ENCODE results near the gene CADM2.

Gene CADM2

DNA sequence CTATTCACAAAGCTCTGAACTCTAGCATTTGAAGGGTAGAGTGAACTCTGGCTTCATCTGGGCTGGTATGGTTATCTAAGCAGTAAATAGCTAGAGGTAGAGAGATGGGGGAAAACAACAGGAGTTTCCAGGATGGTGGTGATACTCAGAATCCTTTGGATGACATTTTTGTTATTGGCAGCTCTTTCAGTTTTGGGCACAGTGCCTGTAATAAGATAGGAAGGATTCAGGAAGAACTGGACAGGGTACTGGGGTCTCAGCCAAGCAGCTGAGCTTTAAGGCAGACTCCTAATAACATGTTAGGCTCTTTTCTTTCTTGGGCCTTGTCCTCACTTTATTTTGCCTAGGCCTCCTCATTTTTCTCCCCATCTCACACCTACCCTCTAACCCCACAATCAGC, 338.5 kb downstream of the CADM2 start:
- in situ Hi-C loops (cut with HindIII; ENCODE audit: low sequenced_read_pairs) = no loop called here
- TF ChIP-seq, protein P1, sequence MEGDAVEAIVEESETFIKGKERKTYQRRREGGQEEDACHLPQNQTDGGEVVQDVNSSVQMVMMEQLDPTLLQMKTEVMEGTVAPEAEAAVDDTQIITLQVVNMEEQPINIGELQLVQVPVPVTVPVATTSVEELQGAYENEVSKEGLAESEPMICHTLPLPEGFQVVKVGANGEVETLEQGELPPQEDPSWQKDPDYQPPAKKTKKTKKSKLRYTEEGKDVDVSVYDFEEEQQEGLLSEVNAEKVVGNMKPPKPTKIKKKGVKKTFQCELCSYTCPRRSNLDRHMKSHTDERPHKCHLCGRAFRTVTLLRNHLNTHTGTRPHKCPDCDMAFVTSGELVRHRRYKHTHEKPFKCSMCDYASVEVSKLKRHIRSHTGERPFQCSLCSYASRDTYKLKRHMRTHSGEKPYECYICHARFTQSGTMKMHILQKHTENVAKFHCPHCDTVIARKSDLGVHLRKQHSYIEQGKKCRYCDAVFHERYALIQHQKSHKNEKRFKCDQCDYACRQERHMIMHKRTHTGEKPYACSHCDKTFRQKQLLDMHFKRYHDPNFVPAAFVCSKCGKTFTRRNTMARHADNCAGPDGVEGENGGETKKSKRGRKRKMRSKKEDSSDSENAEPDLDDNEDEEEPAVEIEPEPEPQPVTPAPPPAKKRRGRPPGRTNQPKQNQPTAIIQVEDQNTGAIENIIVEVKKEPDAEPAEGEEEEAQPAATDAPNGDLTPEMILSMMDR (IDR thresholded peaks at IDR 0.05; ENCODE audit: low read depth, low read length, missing control alignments) = no peak
- H3K4me3 ChIP-seq (ENCODE audit: low read depth, low read length) = no peak overlapping the region
- no peak for DNase-seq (ENCODE audit: low read depth)

GRCh38 chr3:85298032-85298431, 339.2 kb downstream of the CADM2 start:
- TF ChIP-seq, protein P1 (IDR thresholded peaks at IDR 0.05; ENCODE audit: low read depth, low read length, missing control alignments) = no peak
- DNase-seq (ENCODE audit: low read depth) = no peak
- in situ Hi-C loops (cut with HindIII; ENCODE audit: low sequenced_read_pairs) = no loop called here
- H3K4me3 ChIP-seq (ENCODE audit: low read depth, low read length) = no peak overlapping the region

DNA sequence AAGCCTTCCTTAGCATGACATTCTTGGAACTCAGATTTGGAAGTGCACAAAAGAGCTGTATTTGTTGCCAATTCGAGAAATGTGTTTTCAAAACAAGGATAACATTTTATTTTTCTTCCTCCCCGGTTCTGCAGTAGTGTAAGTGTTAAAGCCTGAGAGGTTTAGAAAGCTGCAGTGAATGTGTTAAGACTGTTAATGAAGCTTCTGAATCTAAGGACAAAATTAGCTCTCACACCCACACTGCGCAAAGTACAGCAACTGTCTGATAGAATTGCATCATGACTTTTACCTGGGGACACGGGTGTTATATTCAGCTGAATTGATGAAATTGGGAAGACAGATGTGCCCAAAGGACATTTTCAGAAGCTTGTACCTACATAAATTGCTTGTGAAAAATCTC, 344.4 kb downstream of the CADM2 start:
- in situ Hi-C loops (cut with HindIII; ENCODE audit: low sequenced_read_pairs) = no loop called here
- DNase-seq (ENCODE audit: low read depth) = no peak
- TF ChIP-seq, protein P1 (IDR thresholded peaks at IDR 0.05; ENCODE audit: low read depth, low read length, missing control alignments) = no peak
- H3K4me3 ChIP-seq (ENCODE audit: low read depth, low read length) = no peak overlapping the region

DNA sequence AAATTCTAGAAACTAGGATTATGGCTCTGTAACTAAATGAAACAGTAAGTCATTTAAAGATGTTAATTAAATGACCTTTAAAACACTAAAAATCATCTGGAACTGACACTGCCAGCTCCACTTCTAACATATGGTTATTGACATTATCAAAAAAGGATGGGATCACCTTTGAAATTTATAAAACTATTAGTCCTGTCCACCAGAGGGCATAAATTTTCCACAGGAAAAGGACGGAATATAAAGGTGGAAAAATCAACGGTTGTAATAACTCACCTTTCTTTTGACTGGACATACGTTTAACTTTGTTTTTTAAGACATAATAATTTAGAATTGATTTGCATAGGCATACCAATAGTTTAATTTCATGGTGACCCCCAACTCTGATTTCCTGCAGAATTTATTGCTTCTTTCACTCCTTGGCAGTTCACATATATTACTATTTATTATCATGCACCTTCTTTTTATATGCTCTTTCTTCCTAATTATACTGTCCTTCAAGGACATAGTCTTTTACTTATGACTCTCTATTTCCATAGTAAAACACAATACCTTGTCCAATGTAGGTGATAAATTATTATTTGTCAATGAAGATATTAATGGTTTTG, 345.7 kb downstream of the CADM2 start:
- peak; percentile 1 for DNase-seq (ENCODE audit: low read depth)
- H3K4me3 ChIP-seq (ENCODE audit: low read depth, low read length) = no peak overlapping the region
- in situ Hi-C loops (cut with HindIII; ENCODE audit: low sequenced_read_pairs) = no loop called here
- TF ChIP-seq, protein P1 (IDR thresholded peaks at IDR 0.05; ENCODE audit: low read depth, low read length, missing control alignments) = peak; percentile 20

- H3K4me3 ChIP-seq (ENCODE audit: low read depth, low read length) = no peak overlapping the region
- DNase-seq (ENCODE audit: low read depth) = no peak
- in situ Hi-C loops (cut with HindIII; ENCODE audit: low sequenced_read_pairs) = no loop called here
- TF ChIP-seq, protein P1 (IDR thresholded peaks at IDR 0.05; ENCODE audit: low read depth, low read length, missing control alignments) = no peak
Observed at GRCh38 chr3:85312331-85312730, 353.5 kb downstream of the CADM2 start.

DNA sequence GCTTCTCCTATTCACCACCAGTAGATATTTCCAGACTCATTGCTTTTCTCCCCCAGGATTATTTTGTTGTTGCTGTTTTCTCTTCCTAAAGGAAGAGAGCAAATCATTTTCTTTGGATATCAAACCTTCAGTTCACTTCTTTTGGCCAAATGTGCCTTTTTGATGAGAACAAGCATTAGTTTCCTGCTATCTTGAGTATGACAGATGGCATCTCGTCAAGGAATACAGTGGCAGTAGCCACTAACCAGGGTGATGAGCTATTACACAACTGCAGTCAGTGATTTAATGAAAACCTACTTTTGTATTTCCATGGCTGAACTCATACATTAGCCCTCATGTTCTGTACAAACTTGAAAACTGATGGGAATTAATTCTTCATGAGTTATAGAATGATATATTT, 354.6 kb downstream of the CADM2 start:
- no peak for DNase-seq (ENCODE audit: low read depth)
- TF ChIP-seq, protein P1 (IDR thresholded peaks at IDR 0.05; ENCODE audit: low read depth, low read length, missing control alignments) = no peak
- no peak overlapping the region for H3K4me3 ChIP-seq (ENCODE audit: low read depth, low read length)
- in situ Hi-C loops (cut with HindIII; ENCODE audit: low sequenced_read_pairs) = no loop called here
